Fibroblast of mammary gland (primary cell): ENCODE results near the gene MCUR1.
"Not testable (repeated sequence)": the region's sequence is repeated elsewhere in the genome, so short reads cannot be mapped to it uniquely, and the experiment has no call there.

ENCODE experiments used
- DNase-seq: peaks from one replicate; pipeline ENCODE4 v3.0.0-alpha.2; 2010; ENCODE audit warnings: low read depth
- H3K4me3 ChIP-seq: 2 replicates; pipeline ENCODE4 v1.5.1; 2011; ENCODE audit warnings: low read depth, mild to moderate bottlenecking, low read length, moderate library complexity; ENCODE audit not compliant: control insufficient read depth
- CTCF ChIP-seq: conservative IDR thresholded peaks from 2 replicates; pipeline ENCODE4 v1.5.1; 2011; ENCODE audit warnings: low read depth, low read length, inconsistent platforms; ENCODE audit not compliant: control insufficient read depth, insufficient read depth

Gene MCUR1

GRCh38 chr6:13796781-13797180 is 17.6 kb downstream of the MCUR1 start:
- TF ChIP-seq CTCF, result no peak
- H3K4me3 ChIP-seq, result no peak overlapping the region
- DNase-seq, result no peak

- peak; percentile 98 for TF ChIP-seq CTCF
- H3K4me3 ChIP-seq, result no peak overlapping the region
- peak; percentile 88 for DNase-seq
Observed at GRCh38 chr6:13795041-13795750, 19.2 kb downstream of the MCUR1 start.

GRCh38 chr6:13794184-13794583 is 20.2 kb downstream of the MCUR1 start:
- no peak for TF ChIP-seq CTCF
- peak; percentile 95 for DNase-seq
- H3K4me3 ChIP-seq, result no peak overlapping the region

GRCh38 chr6:13789746-13790145 is 24.6 kb downstream of the MCUR1 start:
- TF ChIP-seq CTCF, result no peak
- H3K4me3 ChIP-seq, result no peak overlapping the region
- DNase-seq, result no peak

- no peak for TF ChIP-seq CTCF
- DNase-seq, result no peak
- no peak overlapping the region for H3K4me3 ChIP-seq
Observed at GRCh38 chr6:13788820-13789219, 25.5 kb downstream of the MCUR1 start.

- peak; percentile 25 for DNase-seq
- no peak for TF ChIP-seq CTCF
- no peak overlapping the region for H3K4me3 ChIP-seq
Observed at GRCh38 chr6:13787137-13787536, 27.2 kb downstream of the MCUR1 start.

GRCh38 chr6:13780162-13780561 is 34.2 kb downstream of the MCUR1 start:
- not testable (repeated sequence) for DNase-seq, H3K4me3 ChIP-seq
